Transverse colon (tissue), 3 donors: ENCODE data around the gene ANTXR2.

Experiments used
- EP300 ChIP-seq: sonication (generic); formaldehyde crosslinking; IDR thresholded peaks from one replicate; pipeline ENCODE4 v1.6.1; 2017; ENCODE audit warnings: antibody characterized with exemption, low read depth
- POLR2A ChIP-seq: fragments of 450-650 bp; IDR thresholded peaks from one replicate; pipeline ENCODE4 v1.6.1; 2016; ENCODE audit warnings: antibody characterized with exemption, mild to moderate bottlenecking, moderate library complexity
- TF ChIP-seq, protein P1 (sequence below), 5 experiments: fragments of 200-600 bp in 3 of 5; fragments of 450-650 bp in 2 of 5; sonication (generic) in 3 of 5; IDR thresholded peaks; 1 replicate in 2 of 5; 2 replicates in 3 of 5; pipeline ENCODE4 v1.5.1; 2016 to 2017; ENCODE audit warnings: antibody characterized with exemption in 5 of 5, inconsistent platforms in 3 of 5, mild to moderate bottlenecking in 2 of 5, moderate library complexity in 1 of 5

DNA sequence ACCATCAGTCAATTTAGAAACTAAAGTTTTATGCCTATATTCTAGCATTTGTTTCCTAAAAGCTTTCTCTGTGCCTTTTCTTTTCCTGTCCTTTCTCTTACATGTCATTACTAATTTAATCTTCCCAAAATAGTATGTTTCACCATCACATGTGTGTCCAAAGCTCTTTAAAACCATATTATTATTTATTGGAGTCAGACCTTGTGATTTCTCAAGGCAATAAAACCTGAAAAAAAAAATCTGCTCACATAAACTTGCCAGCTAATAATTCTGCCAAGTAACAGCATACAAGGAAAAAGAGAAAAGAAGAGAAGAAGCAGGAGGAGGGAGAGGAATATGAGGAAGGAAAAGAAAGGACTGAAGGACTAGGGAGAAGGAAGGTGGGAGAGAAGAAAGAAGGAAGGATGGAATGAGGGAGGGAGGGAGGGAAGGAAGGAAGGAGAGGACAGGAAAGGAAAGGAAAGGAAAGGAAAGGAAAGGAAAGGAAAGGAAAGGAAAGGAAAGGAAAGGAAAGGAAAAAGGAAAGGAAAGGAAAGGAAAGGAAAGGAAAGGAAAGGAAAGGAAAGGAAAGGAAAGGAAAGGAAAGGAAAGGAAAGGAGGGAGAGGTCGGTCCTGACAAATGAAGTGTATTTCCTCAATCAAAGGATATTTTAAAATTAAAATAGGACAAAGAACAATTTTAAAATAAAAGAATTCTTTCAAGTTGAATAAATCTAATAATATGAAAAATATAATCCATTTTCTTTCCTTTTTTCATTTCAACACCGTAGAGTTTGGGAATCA lies 57.4 kb downstream of the ANTXR2 start:
- TF ChIP-seq POLR2A (no peak), EP300 (no peak)
- TF ChIP-seq, protein P1, sequence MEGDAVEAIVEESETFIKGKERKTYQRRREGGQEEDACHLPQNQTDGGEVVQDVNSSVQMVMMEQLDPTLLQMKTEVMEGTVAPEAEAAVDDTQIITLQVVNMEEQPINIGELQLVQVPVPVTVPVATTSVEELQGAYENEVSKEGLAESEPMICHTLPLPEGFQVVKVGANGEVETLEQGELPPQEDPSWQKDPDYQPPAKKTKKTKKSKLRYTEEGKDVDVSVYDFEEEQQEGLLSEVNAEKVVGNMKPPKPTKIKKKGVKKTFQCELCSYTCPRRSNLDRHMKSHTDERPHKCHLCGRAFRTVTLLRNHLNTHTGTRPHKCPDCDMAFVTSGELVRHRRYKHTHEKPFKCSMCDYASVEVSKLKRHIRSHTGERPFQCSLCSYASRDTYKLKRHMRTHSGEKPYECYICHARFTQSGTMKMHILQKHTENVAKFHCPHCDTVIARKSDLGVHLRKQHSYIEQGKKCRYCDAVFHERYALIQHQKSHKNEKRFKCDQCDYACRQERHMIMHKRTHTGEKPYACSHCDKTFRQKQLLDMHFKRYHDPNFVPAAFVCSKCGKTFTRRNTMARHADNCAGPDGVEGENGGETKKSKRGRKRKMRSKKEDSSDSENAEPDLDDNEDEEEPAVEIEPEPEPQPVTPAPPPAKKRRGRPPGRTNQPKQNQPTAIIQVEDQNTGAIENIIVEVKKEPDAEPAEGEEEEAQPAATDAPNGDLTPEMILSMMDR (IDR thresholded peaks at IDR 0.05), result no peak
